Transverse colon (tissue), 4 donors: ENCODE data around the gene HECTD4. TPM values are rescaled to one million over a fixed set of nuclear protein-coding genes. Genes with fewer than 3 reads are reported as not detected.

ENCODE experiments used
- DNase-seq: peaks from one replicate; pipeline ENCODE4 v3.0.0-alpha.2; 2019
- H3K27ac ChIP-seq, 4 donors: fragments of 200-600 bp; sonication (generic); 2 replicates each; pipeline ENCODE4 v1.5.1; 2016 to 2018; ENCODE audit warnings: inconsistent platforms in 4 of 4
- H3K27me3 ChIP-seq: fragments of 200-600 bp; sonication (generic); 2 replicates; pipeline ENCODE4 v1.5.1; 2017; ENCODE audit warnings: inconsistent platforms
- H3K36me3 ChIP-seq, 4 donors: fragments of 200-600 bp; sonication (generic); 2 replicates each; pipeline ENCODE4 v1.5.1; 2017 to 2019; ENCODE audit warnings: inconsistent platforms in 4 of 4
- H3K4me1 ChIP-seq, 4 donors: fragments of 200-600 bp; sonication (generic); 2 replicates each; pipeline ENCODE4 v1.5.1; 2017 to 2020; ENCODE audit warnings: inconsistent platforms in 4 of 4
- H3K4me3 ChIP-seq, 4 donors: fragments of 200-600 bp; sonication (generic); 1 replicate in 1 of 4; 2 replicates in 3 of 4; pipeline versions ENCODE4 v1.5.1 to v1.6.1; 2017 to 2019; ENCODE audit warnings: inconsistent platforms in 4 of 4
- H3K9me3 ChIP-seq, 2 donors: fragments of 200-600 bp; sonication (generic); 2 replicates each; pipeline ENCODE4 v1.5.1; 2017 to 2019; ENCODE audit warnings: inconsistent platforms in 2 of 2
- EP300 ChIP-seq: sonication (generic); formaldehyde crosslinking; IDR thresholded peaks from one replicate; pipeline ENCODE4 v1.6.1; 2017; ENCODE audit warnings: antibody characterized with exemption, low read depth
- POLR2A ChIP-seq: fragments of 450-650 bp; IDR thresholded peaks from one replicate; pipeline ENCODE4 v1.6.1; 2016; ENCODE audit warnings: antibody characterized with exemption, mild to moderate bottlenecking, moderate library complexity
- POLR2AphosphoS5 ChIP-seq, 3 donors: sonication (generic); formaldehyde crosslinking; IDR thresholded peaks; one replicate each; pipeline ENCODE4 v1.6.1; 2016; ENCODE audit warnings: antibody characterized with exemption in 3 of 3
- WGBS, 2 donors: methylation state at CpG; one replicate each; pipeline ENCODE4 v1.1.5; 2018; ENCODE audit warnings: low coverage in 1 of 2; 5-methylcytosine and 5-hydroxymethylcytosine counted together
- in situ Hi-C, 4 donors: fragments of 200-750 bp; cut with MboI; loops; one replicate each; pipeline versions ENCODE4 v1.15.0 to v1.15.1; 2017; ENCODE audit warnings: low sequenced_read_pairs in 3 of 4, low pct_ligation_motif_present in 1 of 4, low pct_unique_long_range_greater_than_20kb in 1 of 4
- intact Hi-C: fragments of 100-400 bp; cut with DNase I; formaldehyde crosslinking; loops from one replicate; pipeline ENCODE4 v1.15.1; 2023; ENCODE audit warnings: low total_unique reads
- total RNA-seq, 4 donors: library from RNA; depleted of rRNA; stranded (reverse); fragments of >200 nt; gene quantifications; one replicate each; pipeline ENCODE4 v1.1.0, GENCODE V29; 2016
- TF ChIP-seq, protein P1 (sequence below), 5 experiments: fragments of 200-600 bp in 3 of 5; fragments of 450-650 bp in 2 of 5; sonication (generic) in 3 of 5; IDR thresholded peaks; 1 replicate in 2 of 5; 2 replicates in 3 of 5; pipeline ENCODE4 v1.5.1; 2016 to 2017; ENCODE audit warnings: antibody characterized with exemption in 5 of 5, inconsistent platforms in 3 of 5, mild to moderate bottlenecking in 2 of 5, moderate library complexity in 1 of 5

Gene HECTD4
- total RNA-seq, 4 donors from 2014 or later, result 52.6 to 171 (median 121) TPM

- DNase-seq, result no peak
- H3K36me3 ChIP-seq, result peaks cover 0 to 21% (median 0%) of the 10 kb centered on the region in 4 donors
- H3K4me1 ChIP-seq, result no peaks in the 10 kb centered on the region
- WGBS, 2 donors, result 93 to 100% methylated on average over 3 to 7 of the region's 7 CpGs
- H3K27me3 ChIP-seq, result no peaks in the 10 kb centered on the region
- H3K27ac ChIP-seq, result no peak overlapping the region
- intact Hi-C loops, result no loop called here
- TF ChIP-seq POLR2AphosphoS5 (IDR thresholded peaks at IDR 0.05), result no peak
- TF ChIP-seq, protein P1, sequence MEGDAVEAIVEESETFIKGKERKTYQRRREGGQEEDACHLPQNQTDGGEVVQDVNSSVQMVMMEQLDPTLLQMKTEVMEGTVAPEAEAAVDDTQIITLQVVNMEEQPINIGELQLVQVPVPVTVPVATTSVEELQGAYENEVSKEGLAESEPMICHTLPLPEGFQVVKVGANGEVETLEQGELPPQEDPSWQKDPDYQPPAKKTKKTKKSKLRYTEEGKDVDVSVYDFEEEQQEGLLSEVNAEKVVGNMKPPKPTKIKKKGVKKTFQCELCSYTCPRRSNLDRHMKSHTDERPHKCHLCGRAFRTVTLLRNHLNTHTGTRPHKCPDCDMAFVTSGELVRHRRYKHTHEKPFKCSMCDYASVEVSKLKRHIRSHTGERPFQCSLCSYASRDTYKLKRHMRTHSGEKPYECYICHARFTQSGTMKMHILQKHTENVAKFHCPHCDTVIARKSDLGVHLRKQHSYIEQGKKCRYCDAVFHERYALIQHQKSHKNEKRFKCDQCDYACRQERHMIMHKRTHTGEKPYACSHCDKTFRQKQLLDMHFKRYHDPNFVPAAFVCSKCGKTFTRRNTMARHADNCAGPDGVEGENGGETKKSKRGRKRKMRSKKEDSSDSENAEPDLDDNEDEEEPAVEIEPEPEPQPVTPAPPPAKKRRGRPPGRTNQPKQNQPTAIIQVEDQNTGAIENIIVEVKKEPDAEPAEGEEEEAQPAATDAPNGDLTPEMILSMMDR (IDR thresholded peaks at IDR 0.05), result no peak
- no peak for TF ChIP-seq EP300
- no peak for TF ChIP-seq POLR2A
- no peak overlapping the region for H3K4me3 ChIP-seq
- in situ Hi-C loops, result no loop called here
- no peaks in the 10 kb centered on the region for H3K9me3 ChIP-seq
Observed at GRCh38 chr12:112169966-112170365, 212.3 kb downstream of the HECTD4 start.

DNA sequence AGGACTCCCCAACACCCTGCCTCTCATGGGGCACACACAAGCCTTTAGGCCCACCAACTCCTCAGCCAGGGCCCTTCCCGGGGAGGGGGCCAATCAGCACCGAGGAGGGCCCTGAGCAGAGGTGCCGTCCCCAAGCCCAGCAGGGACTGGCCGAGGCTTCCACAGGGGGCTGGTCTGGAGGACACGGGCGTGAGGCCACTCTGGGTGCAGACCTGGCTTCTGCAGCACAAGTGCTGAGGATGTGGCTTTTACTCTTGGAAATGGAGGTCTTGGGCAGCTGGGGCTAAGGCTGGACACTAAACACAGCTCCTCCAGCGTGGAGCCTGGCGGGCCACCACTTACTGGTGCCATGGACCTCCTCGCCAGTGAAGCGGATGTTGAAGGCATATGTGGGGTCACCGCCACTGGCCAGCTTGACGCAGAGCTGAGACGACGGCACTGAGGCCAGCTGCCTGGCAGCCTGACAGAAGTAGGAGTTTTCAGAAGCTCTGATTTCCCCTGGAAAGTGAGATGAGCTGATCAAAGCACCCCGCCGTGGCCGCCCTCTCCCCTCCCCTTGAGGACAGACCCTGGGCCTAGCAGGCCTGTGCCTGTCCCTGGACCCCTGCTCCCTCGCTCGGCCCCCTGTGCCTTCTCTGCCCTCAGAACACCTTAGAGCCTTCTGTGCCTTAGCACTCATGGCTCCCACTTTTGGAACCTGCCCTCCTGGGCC lies 212.9 kb downstream of the HECTD4 start:
- Histone ChIP-seq H3K27me3 (no peaks in the 10 kb centered on the region), H3K4me1 (no peaks in the 10 kb centered on the region), H3K36me3 (peaks cover 0 to 18% (median 0%) of the 10 kb centered on the region in 4 donors), H3K4me3 (no peak overlapping the region), H3K27ac (no peak overlapping the region), H3K9me3 (no peaks in the 10 kb centered on the region)
- no peak for DNase-seq
- TF ChIP-seq EP300, result no peak
- in situ Hi-C loops, result no loop called here
- 89% methylated on average over 15 of the region's 19 CpGs; no CpG with 5 or more reads in 1 of the 2 donors for WGBS, 2 donors
- intact Hi-C loops, result no loop called here

DNA sequence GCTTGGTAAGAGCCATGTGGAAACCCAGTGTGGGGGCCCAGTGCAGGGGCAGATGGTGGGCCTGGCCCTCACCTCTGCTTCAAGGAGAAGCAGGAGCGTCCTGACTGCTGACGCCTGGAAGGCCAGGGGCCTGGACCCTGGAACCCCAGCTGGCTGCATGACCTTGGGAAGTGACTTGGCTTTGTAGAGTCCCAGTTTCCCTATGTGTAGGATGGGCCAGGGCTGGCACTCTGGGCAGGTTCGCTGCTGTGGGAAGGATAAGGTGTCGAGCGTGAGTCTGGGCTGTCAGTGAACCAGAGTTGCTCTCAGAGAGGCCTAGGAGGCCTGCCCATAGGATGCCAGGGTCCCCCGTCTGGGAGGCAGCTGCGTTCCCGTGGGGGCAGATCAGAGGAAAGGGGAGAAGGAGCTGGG lies 213.7 kb downstream of the HECTD4 start:
- Histone ChIP-seq H3K27me3 (no peaks in the 10 kb centered on the region), H3K27ac (no peak overlapping the region), H3K36me3 (peaks cover 0 to 18% (median 1%) of the 10 kb centered on the region in 4 donors), H3K4me1 (no peaks in the 10 kb centered on the region), H3K4me3 (no peak overlapping the region), H3K9me3 (no peaks in the 10 kb centered on the region)
- in situ Hi-C loops (no loop called here), intact Hi-C loops (no loop called here)
- DNase-seq, result no peak
- TF ChIP-seq, protein P1 (IDR thresholded peaks at IDR 0.05), result no peak
- TF ChIP-seq EP300, result no peak
- no peak for TF ChIP-seq POLR2AphosphoS5 (IDR thresholded peaks at IDR 0.05)
- TF ChIP-seq POLR2A, result no peak
- 90% methylated on average over 8 of the region's 8 CpGs; no CpG with 5 or more reads in 1 of the 2 donors for WGBS, 2 donors

GRCh38 chr12:112167718-112168525 lies 214.3 kb downstream of the HECTD4 start:
- 91% methylated on average over 30 of the region's 32 CpGs; no CpG with 5 or more reads in 1 of the 2 donors for whole genome bisulfite sequencing, 2 donors
- Histone ChIP-seq H3K36me3 (peaks cover 0 to 20% (median 4%) of the 10 kb centered on the region in 4 donors), H3K27me3 (no peaks in the 10 kb centered on the region), H3K4me3 (no peak overlapping the region), H3K9me3 (no peaks in the 10 kb centered on the region), H3K4me1 (no peaks in the 10 kb centered on the region), H3K27ac (no peak overlapping the region)
- no peak for DNase-seq
- TF ChIP-seq, protein P1 (IDR thresholded peaks at IDR 0.05), result no peak
- in situ Hi-C loops (no loop called here), intact Hi-C loops (no loop called here)
